Body of pancreas (tissue), 4 donors: ENCODE data around the gene PCDH9. TPM values are rescaled to one million over a fixed set of nuclear protein-coding genes. Genes with fewer than 3 reads are reported as not detected.
"Not testable (repeated sequence)": the region's sequence is repeated elsewhere in the genome, so short reads cannot be mapped to it uniquely, and the experiment has no call there.

Source experiments
- ATAC-seq: fragments of 150-250 bp; one replicate; pipeline ENCODE4 v1.9.1; 2016
- DNase-seq, 4 donors: peaks; one replicate each; pipeline ENCODE4 v3.0.0-alpha.2; 2019
- H3K27ac ChIP-seq, 4 donors: fragments of 200-600 bp; sonication (generic); 1 replicate in 3 of 4; 2 replicates in 1 of 4; pipeline versions ENCODE4 v1.5.1 to v1.6.1; 2016 to 2019; ENCODE audit warnings: mild to moderate bottlenecking in 1 of 4, mixed read lengths in 1 of 4, moderate library complexity in 1 of 4
- H3K27me3 ChIP-seq, 2 donors: fragments of 200-600 bp; sonication (generic); one replicate each; pipeline ENCODE4 v1.6.0; 2016; ENCODE audit warnings: mild to moderate bottlenecking in 1 of 2
- H3K36me3 ChIP-seq, 2 donors: fragments of 200-600 bp; sonication (generic); replicated peaks in 1 of 2; 2 replicates each; pipeline ENCODE4 v1.5.1; 2016; ENCODE audit warnings: low read depth in 2 of 2; ENCODE audit not compliant: insufficient read depth in 1 of 2
- H3K4me1 ChIP-seq: fragments of 200-600 bp; sonication (generic); one replicate; pipeline ENCODE4 v1.6.0; 2016
- H3K4me3 ChIP-seq, 2 donors: fragments of 200-600 bp; sonication (generic); 1 replicate in 1 of 2; 2 replicates in 1 of 2; pipeline ENCODE4 v1.5.1; 2016 to 2019
- H3K9me3 ChIP-seq, 3 donors: fragments of 200-600 bp; sonication (generic); 1 replicate in 2 of 3; 2 replicates in 1 of 3; pipeline ENCODE4 v1.5.1; 2016
- POLR2A ChIP-seq, 3 donors: fragments of 450-650 bp; IDR thresholded peaks; one replicate each; pipeline ENCODE4 v1.6.1; 2016; ENCODE audit warnings: antibody characterized with exemption in 3 of 3, mild to moderate bottlenecking in 2 of 3
- WGBS, 2 donors: methylation state at CpG; one replicate each; pipeline ENCODE4 v1.1.5; 2017; 5-methylcytosine and 5-hydroxymethylcytosine counted together
- intact Hi-C: fragments of 100-400 bp; cut with DNase I; formaldehyde crosslinking; loops from one replicate; pipeline ENCODE4 v1.15.1; 2023
- total RNA-seq, 2 donors: library from RNA; depleted of rRNA; stranded (reverse); fragments of >200 nt; gene quantifications; one replicate each; pipeline ENCODE4 v1.1.0, GENCODE V29; 2016
- TF ChIP-seq, protein P1 (sequence below), 7 experiments: fragments of 450-650 bp in 4 of 7; fragments of 200-600 bp in 3 of 7; sonication (generic) in 3 of 7; IDR thresholded peaks; one replicate each; pipeline ENCODE4 v1.5.1; 2016 to 2019; ENCODE audit warnings: antibody characterized with exemption in 7 of 7

PCDH9 gene
- total RNA-seq, 2 donors from 2014 or later, result 3.6 to 3.9 TPM

DNA sequence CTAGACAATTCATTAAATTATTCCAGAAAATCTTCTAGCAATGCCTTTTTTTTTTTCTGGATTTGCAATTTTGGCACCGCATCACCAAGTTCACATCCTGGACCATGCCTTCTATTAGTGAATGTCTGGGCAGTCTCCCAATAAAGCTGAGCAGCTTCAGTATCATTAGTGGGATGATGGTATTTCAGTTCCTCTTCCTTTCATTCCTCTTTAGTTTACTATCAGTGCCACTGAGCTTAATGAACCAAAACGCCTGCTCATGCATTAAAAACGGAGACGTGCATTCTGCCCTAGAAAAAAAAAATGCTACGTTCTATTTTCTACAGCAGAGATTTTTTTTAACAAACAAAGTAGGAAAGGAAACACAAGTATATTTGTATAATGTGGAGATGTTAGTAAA lies 343.0 kb downstream of the PCDH9 start:
- Histone ChIP-seq H3K4me3 (no peak overlapping the region), H3K36me3 (no peaks in the 10 kb centered on the region), H3K4me1 (no peaks in the 10 kb centered on the region), H3K27ac (no peak overlapping the region), H3K9me3 (no peaks in the 10 kb centered on the region), H3K27me3 (no peaks in the 10 kb centered on the region)
- intact Hi-C loops, result no loop called here
- WGBS, 2 donors, result 48 to 72% methylated on average over 5 of the region's 5 CpGs
- ATAC-seq (no peak), DNase-seq (no peak)
- TF ChIP-seq, protein P1, sequence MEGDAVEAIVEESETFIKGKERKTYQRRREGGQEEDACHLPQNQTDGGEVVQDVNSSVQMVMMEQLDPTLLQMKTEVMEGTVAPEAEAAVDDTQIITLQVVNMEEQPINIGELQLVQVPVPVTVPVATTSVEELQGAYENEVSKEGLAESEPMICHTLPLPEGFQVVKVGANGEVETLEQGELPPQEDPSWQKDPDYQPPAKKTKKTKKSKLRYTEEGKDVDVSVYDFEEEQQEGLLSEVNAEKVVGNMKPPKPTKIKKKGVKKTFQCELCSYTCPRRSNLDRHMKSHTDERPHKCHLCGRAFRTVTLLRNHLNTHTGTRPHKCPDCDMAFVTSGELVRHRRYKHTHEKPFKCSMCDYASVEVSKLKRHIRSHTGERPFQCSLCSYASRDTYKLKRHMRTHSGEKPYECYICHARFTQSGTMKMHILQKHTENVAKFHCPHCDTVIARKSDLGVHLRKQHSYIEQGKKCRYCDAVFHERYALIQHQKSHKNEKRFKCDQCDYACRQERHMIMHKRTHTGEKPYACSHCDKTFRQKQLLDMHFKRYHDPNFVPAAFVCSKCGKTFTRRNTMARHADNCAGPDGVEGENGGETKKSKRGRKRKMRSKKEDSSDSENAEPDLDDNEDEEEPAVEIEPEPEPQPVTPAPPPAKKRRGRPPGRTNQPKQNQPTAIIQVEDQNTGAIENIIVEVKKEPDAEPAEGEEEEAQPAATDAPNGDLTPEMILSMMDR (IDR thresholded peaks at IDR 0.05), result no peak
- TF ChIP-seq POLR2A (IDR thresholded peaks at IDR 0.05), result no peak

DNA sequence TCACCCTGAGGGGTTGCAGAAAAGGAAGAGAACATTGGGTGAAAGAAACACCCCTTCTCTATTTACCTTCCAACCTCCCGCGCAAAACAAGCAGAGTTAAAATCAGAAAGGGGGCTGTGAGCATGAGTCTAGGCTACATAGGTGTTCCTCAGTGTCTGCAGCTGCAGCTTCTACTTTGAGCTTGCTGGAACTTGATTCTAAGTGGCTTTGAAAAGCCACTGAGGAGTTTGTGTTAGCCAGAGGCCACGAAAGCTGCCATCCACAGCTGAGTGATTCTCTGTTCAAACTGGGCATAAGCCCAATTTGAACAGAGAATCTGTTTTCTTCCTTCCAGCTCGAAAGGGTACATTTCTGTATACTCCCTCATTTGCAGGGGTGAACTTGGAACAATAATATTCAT lies 343.9 kb downstream of the PCDH9 start:
- Histone ChIP-seq H3K9me3 (no peaks in the 10 kb centered on the region), H3K36me3 (no peaks in the 10 kb centered on the region), H3K4me3 (no peak overlapping the region), H3K4me1 (no peaks in the 10 kb centered on the region), H3K27me3 (no peaks in the 10 kb centered on the region), H3K27ac (no peak overlapping the region)
- no peak for DNase-seq
- TF ChIP-seq, protein P1 (IDR thresholded peaks at IDR 0.05), result no peak
- TF ChIP-seq POLR2A (IDR thresholded peaks at IDR 0.05), result no peak
- intact Hi-C loops, result no loop called here
- 39 to 46% methylated on average over 4 of the region's 4 CpGs for WGBS, 2 donors
- no peak for ATAC-seq

- intact Hi-C loops, ATAC-seq: not testable (repeated sequence)
These were observed 349.0 kb downstream of the PCDH9 start for GRCh38 chr13:66881170-66881569.

GRCh38 chr13:66879988-66880387 lies 350.1 kb downstream of the PCDH9 start:
- no peaks in the 10 kb centered on the region for H3K27me3 ChIP-seq
- TF ChIP-seq, protein P1 (IDR thresholded peaks at IDR 0.05), result no peak
- no peak for TF ChIP-seq POLR2A (IDR thresholded peaks at IDR 0.05)
- intact Hi-C loops, result no loop called here
- 46 to 69% methylated on average over 1 of the region's 1 CpG for WGBS, 2 donors
- ATAC-seq (no peak), DNase-seq (no peak)
- no peaks in the 10 kb centered on the region for H3K4me1 ChIP-seq
- H3K9me3 ChIP-seq, result no peaks in the 10 kb centered on the region
- no peaks in the 10 kb centered on the region for H3K36me3 ChIP-seq
- no peak overlapping the region for H3K27ac ChIP-seq
- H3K4me3 ChIP-seq, result no peak overlapping the region

More at GRCh38 chr13:66881170-66881569, 349.0 kb downstream of the PCDH9 start:
- H3K4me3 ChIP-seq, H3K4me1 ChIP-seq, H3K9me3 ChIP-seq, H3K27ac ChIP-seq, H3K36me3 ChIP-seq, H3K27me3 ChIP-seq, DNase-seq: not testable (repeated sequence)
- WGBS, 2 donors, result 61 to 63% methylated on average over 2 of the region's 2 CpGs

GRCh38 chr13:66875264-66875663 lies 354.9 kb downstream of the PCDH9 start:
- intact Hi-C loops, result no loop called here
- Histone ChIP-seq H3K4me1 (no peaks in the 10 kb centered on the region), H3K4me3 (no peak overlapping the region), H3K9me3 (no peaks in the 10 kb centered on the region), H3K27ac (no peak overlapping the region), H3K36me3 (no peaks in the 10 kb centered on the region), H3K27me3 (no peaks in the 10 kb centered on the region)
- ATAC-seq (no peak), DNase-seq (no peak)
- WGBS, 2 donors, result 32 to 33% methylated on average over 4 of the region's 4 CpGs
- TF ChIP-seq POLR2A (IDR thresholded peaks at IDR 0.05), result no peak
- TF ChIP-seq, protein P1 (IDR thresholded peaks at IDR 0.05), result no peak
